ENCODE results near the gene IGF1R. TPM values are rescaled to one million over a fixed set of nuclear protein-coding genes. Genes with fewer than 3 reads are reported as not detected.

The IGF1R gene
- total and polyA plus RNA-seq, 2 donors (not counting 3 experiments of a cell fraction or from before 2014, with no cell fraction given) = 16.1 to 59.1 TPM

DNA sequence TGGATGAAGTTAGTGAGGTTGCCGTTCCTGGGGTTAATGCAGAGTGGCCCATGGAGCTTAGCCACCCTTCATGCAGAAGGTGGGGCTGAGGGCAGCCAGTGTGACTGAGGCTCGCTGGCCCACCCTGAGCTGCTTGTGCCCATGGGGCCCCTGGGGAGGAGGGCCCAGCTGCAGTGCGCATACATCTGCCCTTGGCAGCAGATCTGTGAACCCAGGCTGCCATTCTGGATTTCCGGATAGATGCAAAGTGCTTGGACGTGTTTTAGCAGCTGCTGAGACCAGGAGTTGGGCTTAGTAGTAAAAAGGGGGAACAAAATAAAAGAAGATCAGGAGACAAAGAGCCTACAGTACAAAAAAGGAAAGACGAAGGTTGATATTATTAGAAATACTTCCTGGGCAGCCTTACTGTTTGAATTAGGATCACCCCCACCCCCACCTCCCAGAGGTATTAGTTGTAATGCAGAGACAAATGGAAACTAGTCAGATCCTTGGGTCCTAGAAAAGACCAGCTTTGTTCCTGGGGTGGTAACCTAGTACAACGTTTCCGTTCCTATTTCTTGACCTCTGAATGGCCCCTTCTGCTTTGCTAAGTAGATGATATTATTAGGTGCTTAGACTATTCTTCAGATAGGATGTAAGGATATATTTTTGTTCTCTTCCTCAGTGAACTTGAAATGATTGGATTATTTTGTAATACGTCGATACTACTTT lies 70.2 kb downstream of the IGF1R start:
- no TSS peak for BruUV-seq (replicated peaks)
- POLR2A ChIA-PET = no interaction called here

More for the DNA sequence above, 70.2 kb downstream of the IGF1R start:
- Histone ChIP-seq H3K9me3 (replicated peaks; ENCODE audit: control insufficient read depth, insufficient read depth, low read length) (no peaks in the 10 kb centered on the region), H3K9ac (replicated peaks; ENCODE audit: extremely low read depth, insufficient read depth, low read length) (no peak overlapping the region), H3K9me1 (replicated peaks; ENCODE audit: control insufficient read depth, extremely low read depth, insufficient read depth, low read length) (no peaks in the 10 kb centered on the region), H2AFZ (ENCODE audit: low read depth, low read length) (no peak overlapping the region), H4K20me1 (replicated peaks; ENCODE audit: control insufficient read depth, extremely low read depth, insufficient read depth, low read length) (no peaks in the 10 kb centered on the region), H3K4me3 (replicated peaks in 1 of 3; ENCODE audit: insufficient read depth in 1 of 3, low read depth in 1 of 3, low read length in 3 of 3) (no peak overlapping the region), H3K36me3 (ENCODE audit: control insufficient read depth in 2 of 2, extremely low read depth in 1 of 2, insufficient read depth in 2 of 2, low read length in 2 of 2) (no peaks in the 10 kb centered on the region), H3K4me1 (ENCODE audit: control insufficient read depth, extremely low read depth, insufficient read depth, low read length) (peaks cover 8% of the 10 kb centered on the region), H3K27ac (ENCODE audit: insufficient read depth, low read depth, low read length) (no peak overlapping the region), H3K4me2 (ENCODE audit: insufficient read depth, low read length) (no peak overlapping the region), H3K27me3 (ENCODE audit: control insufficient read depth in 2 of 2, insufficient read depth in 2 of 2, low read length in 2 of 2) (no peaks in the 10 kb centered on the region), H3K79me2 (ENCODE audit: control insufficient read depth, insufficient read depth, low read length) (peaks cover 63% of the 10 kb centered on the region)
- FAIRE-seq = no peak
- dilution Hi-C loops (cut with MboI; ENCODE audit: extremely low pct_ligation_motif_present, low sequenced_read_pairs) (no loop called here), intact Hi-C loops (cut with micrococcal nuclease) (no loop called here)
- DNase-seq (ENCODE audit: low read depth, low spot score) = no peak
- CTCF ChIA-PET = interaction anchor here (1.6 to 2.0 kb wide), 2 partner anchors 14 to 132 kb away, joined by 4 to 5 read pairs; no protein-coding TSS in a partner anchor
- TF ChIP-seq MYC (IDR thresholded peaks at IDR 0.05; ENCODE audit: low read depth, low read length) (no peak), GATA2 (IDR thresholded peaks at IDR 0.05; ENCODE audit: insufficient read depth, insufficient read length, low read depth, low read length) (no peak), JUN (IDR thresholded peaks at IDR 0.05; ENCODE audit: borderline replicate concordance, insufficient read depth, insufficient read length, low read depth) (no peak), POLR2A (IDR thresholded peaks at IDR 0.05; ENCODE audit: low read depth, low read length) (no peak), EZH2 (IDR thresholded peaks at IDR 0.05; ENCODE audit: borderline replicate concordance, low read depth, low read length, severe bottlenecking) (no peak), FOS (IDR thresholded peaks at IDR 0.05; ENCODE audit: borderline replicate concordance, insufficient read depth, low read length) (no peak), POLR2AphosphoS5 (IDR thresholded peaks at IDR 0.05; ENCODE audit: insufficient read depth, low read depth, low read length) (no peak)
- TF ChIP-seq, protein P1, sequence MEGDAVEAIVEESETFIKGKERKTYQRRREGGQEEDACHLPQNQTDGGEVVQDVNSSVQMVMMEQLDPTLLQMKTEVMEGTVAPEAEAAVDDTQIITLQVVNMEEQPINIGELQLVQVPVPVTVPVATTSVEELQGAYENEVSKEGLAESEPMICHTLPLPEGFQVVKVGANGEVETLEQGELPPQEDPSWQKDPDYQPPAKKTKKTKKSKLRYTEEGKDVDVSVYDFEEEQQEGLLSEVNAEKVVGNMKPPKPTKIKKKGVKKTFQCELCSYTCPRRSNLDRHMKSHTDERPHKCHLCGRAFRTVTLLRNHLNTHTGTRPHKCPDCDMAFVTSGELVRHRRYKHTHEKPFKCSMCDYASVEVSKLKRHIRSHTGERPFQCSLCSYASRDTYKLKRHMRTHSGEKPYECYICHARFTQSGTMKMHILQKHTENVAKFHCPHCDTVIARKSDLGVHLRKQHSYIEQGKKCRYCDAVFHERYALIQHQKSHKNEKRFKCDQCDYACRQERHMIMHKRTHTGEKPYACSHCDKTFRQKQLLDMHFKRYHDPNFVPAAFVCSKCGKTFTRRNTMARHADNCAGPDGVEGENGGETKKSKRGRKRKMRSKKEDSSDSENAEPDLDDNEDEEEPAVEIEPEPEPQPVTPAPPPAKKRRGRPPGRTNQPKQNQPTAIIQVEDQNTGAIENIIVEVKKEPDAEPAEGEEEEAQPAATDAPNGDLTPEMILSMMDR (IDR thresholded peaks at IDR 0.05; ENCODE audit: extremely low read depth in 1 of 2, insufficient read depth in 1 of 2, low read depth in 1 of 2, low read length in 2 of 2) = no peak
- TF ChIP-seq, protein P2, sequence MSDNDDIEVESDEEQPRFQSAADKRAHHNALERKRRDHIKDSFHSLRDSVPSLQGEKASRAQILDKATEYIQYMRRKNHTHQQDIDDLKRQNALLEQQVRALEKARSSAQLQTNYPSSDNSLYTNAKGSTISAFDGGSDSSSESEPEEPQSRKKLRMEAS (IDR thresholded peaks at IDR 0.05; ENCODE audit: insufficient read depth, insufficient read length) = no peak
